ENCODE data around the gene OLFM1.

The OLFM1 gene

GRCh38 chr9:135100725-135101410 lies 13.4 kb downstream of the OLFM1 start:
- TF ChIP-seq, protein P1, sequence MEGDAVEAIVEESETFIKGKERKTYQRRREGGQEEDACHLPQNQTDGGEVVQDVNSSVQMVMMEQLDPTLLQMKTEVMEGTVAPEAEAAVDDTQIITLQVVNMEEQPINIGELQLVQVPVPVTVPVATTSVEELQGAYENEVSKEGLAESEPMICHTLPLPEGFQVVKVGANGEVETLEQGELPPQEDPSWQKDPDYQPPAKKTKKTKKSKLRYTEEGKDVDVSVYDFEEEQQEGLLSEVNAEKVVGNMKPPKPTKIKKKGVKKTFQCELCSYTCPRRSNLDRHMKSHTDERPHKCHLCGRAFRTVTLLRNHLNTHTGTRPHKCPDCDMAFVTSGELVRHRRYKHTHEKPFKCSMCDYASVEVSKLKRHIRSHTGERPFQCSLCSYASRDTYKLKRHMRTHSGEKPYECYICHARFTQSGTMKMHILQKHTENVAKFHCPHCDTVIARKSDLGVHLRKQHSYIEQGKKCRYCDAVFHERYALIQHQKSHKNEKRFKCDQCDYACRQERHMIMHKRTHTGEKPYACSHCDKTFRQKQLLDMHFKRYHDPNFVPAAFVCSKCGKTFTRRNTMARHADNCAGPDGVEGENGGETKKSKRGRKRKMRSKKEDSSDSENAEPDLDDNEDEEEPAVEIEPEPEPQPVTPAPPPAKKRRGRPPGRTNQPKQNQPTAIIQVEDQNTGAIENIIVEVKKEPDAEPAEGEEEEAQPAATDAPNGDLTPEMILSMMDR (conservative IDR thresholded peaks at IDR 0.05; ENCODE audit: low read length) = no peak
- no peak overlapping the region for H3K4me3 ChIP-seq (ENCODE audit: low read length)
- DNase-seq (ENCODE audit: low read depth) = no peak

GRCh38 chr9:135101486-135101885 lies 14.0 kb downstream of the OLFM1 start:
- H3K4me3 ChIP-seq (ENCODE audit: low read length) = no peak overlapping the region
- no peak for DNase-seq (ENCODE audit: low read depth)
- TF ChIP-seq, protein P1 (conservative IDR thresholded peaks at IDR 0.05; ENCODE audit: low read length) = no peak

DNA sequence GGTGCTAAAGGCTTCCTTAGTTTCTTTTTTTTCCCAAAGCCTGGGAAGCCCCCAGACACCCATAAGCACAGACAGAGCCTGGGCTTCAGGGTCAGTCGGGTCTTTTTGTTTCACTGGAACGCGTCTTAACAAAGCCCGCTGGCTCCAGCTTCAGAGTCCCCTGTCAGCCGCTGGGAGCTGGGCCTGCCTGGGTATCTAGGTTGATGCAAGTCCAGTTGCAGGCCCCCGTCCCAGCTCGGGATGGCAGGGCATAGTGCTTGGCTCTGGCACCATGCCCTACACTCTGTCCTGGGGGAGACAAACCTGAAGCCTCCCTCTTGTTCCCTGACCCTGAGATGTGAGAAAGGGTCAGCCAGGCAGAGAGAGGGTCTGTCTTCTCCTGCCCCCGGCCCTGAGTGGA lies 14.5 kb downstream of the OLFM1 start:
- DNase-seq (ENCODE audit: low read depth) = no peak
- TF ChIP-seq, protein P1 (conservative IDR thresholded peaks at IDR 0.05; ENCODE audit: low read length) = no peak

DNA sequence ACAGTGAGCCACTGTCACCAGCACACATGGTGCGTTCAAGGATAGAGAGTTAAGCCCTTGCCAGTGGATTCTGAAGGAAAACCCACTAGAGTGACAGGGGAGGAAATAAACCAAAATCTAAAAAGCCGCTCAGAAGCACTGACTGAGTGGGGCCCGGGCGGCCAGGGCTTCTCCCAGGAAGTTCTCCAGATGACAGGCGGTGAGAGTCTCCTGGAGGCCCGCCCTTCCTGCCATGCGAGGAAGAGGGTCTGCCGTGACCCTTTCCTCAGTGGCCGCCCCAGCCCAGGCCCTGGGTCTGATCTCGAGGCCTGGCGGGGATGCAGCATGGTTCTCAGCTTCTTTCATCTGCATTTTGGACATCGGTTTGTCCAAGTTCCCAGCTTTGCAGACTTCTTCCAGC lies 14.9 kb downstream of the OLFM1 start:
- no peak for DNase-seq (ENCODE audit: low read depth)
- TF ChIP-seq, protein P1 (conservative IDR thresholded peaks at IDR 0.05; ENCODE audit: low read length) = no peak
- no peak overlapping the region for H3K4me3 ChIP-seq (ENCODE audit: low read length)

More for the DNA sequence above, 14.5 kb downstream of the OLFM1 start:
- no peak overlapping the region for H3K4me3 ChIP-seq (ENCODE audit: low read length)

DNA sequence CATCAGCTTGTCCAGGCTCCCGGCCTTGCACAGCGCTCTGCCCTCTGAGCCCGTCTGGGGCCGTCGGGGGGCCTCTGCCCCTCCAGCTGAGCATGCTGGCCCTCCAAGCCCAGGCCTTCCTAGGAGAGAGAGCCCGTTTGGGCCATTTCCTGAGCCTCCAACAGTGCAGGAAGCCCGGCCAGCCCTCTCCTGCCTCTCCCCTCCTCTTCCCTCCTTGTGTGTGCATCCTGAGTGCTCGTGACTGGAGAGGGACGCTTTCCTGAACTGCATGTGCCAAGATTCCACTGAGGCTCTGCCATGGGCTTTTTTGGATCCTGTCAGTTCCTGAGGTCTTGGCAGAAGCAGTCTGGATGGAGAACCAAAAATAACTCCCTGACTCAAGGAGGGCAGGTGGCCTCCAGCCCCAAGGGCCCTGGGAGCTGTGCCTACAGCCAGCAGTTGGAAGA lies 15.6 kb downstream of the OLFM1 start:
- H3K4me3 ChIP-seq (ENCODE audit: low read length) = no peak overlapping the region
- no peak for DNase-seq (ENCODE audit: low read depth)
- TF ChIP-seq, protein P1 (conservative IDR thresholded peaks at IDR 0.05; ENCODE audit: low read length) = no peak

DNA sequence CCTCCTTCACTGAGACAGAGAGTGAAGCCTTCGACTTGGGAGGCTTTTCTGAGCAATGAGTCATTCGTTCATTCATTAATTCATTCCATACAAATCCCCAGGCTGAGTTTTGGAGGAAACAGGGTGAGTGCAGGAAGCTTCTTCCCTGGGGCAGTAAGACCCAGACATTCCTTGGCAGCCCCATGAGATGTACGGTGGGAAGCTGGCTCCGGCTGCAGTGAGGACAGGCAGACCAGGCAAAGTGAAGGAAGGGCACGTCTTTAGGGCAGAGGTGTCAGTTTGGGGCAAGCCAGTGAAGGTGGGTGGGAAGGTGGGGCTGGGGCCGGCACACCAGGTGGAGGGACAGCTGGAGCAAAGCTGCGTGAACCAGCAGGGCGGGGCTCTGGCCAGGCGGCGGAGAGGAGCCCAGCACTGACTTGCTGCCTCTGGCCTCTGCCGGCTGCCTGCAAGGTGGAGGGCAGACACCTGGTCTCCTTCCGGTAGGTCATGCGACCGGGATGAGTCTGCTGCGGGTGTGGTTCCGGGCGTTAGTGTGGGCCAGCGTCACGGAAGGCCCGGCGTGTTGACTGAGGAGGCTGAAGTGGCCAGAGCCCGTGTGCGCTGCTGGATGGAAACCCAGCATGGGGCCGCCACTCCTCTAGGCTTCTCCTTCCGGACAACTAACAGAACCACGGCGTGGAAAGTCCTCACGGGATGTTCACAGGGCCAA lies 16.6 kb downstream of the OLFM1 start:
- H3K4me3 ChIP-seq (ENCODE audit: low read length) = no peak overlapping the region
- no peak for DNase-seq (ENCODE audit: low read depth)
- TF ChIP-seq, protein P1 (conservative IDR thresholded peaks at IDR 0.05; ENCODE audit: low read length) = no peak

DNA sequence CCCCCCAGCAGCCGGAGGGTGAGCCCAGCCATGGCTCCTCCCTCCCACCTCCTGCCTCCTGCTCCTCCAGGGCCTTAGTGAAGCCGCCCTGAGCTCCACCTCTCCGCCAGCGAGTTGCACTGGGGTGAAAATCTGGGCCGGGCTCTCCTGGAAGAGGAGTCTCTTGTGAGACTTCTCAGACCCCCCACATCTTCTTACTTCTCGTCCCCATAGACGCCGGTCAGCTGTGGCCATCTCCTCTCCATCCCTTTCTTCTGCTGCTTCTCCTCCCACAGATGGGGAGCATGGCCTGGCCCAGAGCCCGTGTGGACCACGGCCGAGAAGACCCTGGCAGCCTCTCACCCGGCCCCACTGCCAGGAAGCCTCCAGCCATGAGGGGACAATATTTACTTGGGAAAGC lies 17.3 kb downstream of the OLFM1 start:
- no peak for DNase-seq (ENCODE audit: low read depth)
- TF ChIP-seq, protein P1 (conservative IDR thresholded peaks at IDR 0.05; ENCODE audit: low read length) = no peak
- no peak overlapping the region for H3K4me3 ChIP-seq (ENCODE audit: low read length)

Measured in AG10803 (cell line).